NCI-H774 (cell line): ENCODE data around the gene LLGL1.
A peak's percentile ranks its signal among the peaks of the same experiment; 100 is the strongest.
"Not testable (repeated sequence)": the region's sequence is repeated elsewhere in the genome, so short reads cannot be mapped to it uniquely, and the experiment has no call there.

Source experiments
- DNase-seq: peaks from one replicate; lab custom pipeline; 2025; lab: John Stamatoyannopoulos, UW

Gene LLGL1

DNA sequence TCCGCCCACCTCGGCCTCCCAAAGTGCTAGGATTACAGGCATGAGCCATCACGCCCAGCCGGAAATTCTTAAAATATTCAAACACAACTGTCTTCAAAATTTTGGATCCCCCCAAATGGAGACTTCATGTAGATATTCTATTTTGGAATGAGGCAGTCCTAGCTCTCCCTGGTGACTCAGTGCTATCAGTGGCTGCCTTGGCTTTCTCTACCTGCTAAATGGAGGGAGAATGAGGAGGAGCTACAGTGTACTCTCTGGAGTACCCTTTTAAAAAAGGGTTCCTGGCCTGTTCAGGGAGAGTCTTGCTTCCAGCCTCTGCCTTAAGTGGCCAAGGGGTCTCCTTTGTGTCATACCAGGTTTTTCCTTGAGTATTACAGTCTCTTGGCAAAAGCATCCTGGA lies 31.0 kb upstream of the LLGL1 start:
- no peak for DNase-seq

DNA sequence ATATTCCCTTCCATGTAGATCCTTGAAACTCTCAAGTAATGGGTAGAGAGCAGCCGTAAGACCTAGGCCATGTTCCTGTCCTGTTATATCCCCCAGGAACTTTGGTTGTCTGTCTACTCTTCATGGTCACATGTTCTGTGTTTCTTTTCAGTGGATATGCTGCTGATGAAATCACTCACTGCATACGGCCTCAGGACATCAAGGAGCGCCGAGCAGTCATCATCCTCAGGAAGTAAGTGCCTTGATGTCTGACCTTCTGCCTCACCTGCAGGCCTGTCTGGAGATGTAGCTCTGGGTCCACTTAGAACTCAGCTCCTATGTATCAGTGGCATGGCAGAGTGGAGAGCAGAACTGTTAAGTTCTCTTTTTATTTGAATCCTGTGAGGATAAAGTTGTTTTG lies 30.6 kb upstream of the LLGL1 start:
- no peak for DNase-seq

DNA sequence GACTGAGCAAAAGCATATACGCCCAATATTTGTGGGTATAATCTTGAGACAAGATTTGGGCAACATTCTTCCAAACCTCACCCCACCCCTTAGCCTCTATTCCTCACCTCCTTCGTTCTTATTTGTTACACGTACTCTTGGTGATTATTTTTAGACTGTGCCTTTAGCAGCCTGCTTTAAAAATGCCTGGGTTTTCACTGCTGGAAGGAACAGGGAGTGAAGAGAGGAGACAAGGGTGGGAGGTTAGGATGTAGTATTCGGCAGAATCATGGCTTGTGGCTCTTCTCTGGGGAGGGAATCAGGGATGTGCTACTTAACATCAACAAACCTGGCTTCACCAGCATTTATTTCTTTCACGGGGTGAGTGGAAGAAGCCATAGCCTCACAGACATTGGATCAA lies 30.2 kb upstream of the LLGL1 start:
- no peak for DNase-seq

DNA sequence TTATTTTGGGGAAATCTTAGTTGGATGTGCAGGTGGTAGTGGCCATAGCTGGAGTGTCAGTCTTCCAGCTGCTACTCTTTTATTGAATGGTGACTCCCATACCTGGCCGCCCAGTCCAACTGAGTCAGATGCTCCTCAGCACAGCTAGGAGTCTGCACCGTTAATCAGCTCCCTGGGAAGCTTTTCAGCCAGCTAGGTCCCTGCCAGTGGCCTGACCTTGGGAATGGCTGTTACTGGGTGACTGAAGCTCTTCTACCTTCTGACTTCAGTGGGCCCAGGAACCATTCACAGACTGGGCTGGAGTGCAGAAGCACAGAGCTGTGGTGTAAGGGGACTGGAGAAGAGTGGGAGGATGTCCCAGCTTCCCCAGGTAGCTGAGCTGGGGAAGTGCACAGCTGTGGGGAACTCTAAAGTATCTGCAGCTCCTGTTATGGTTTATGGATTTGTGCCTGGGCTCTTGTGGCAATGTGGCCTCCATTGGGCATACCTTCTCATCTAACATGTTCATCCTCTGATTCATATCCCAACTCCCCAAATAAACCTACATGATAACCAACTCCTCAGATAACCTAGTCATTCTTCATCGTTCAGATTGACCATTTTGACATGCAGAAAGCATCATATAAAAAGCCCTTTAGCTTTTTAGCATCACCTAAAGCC lies 27.8 kb upstream of the LLGL1 start:
- no peak for DNase-seq

DNA sequence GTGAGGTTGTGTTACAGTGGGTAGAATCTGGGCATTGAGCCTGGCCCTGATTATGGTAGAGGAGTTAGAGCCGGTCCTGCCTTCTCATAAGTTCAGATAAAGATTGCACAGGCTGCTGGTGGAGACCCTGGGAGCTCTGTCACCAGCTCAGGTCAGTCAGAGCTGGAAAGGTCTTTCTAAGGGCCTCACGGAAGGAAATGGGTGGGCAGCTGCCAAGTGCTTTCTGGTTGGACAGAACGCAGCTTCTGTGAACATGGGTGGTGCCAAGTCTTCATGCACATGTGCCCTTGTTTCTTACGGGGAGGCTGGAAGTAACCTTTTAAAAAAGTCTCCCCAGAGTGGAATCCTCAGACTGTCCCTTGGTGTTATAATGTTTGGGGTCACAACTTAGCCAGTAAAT lies 26.9 kb upstream of the LLGL1 start:
- DNase-seq: no peak

DNA sequence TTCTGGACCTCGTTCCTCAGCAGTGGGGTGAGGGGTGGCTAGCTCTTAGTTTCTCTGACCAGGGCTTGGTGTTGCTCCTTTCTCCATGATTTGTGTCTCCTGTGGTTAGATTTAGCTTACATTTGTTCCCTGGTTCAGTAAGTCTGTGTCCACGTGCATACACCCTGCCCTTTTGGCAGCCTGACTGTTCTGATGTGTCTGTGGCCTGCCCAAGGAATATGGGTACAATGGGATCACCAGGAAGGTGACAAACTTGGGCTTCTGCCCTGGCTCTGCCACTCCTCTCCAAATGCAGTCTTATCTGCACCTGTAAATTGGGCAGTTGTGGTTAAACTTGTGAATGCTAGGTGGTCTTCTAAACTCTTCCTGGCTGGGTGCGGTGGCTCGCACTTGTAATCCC lies 24.3 kb upstream of the LLGL1 start:
- DNase-seq: no peak

DNA sequence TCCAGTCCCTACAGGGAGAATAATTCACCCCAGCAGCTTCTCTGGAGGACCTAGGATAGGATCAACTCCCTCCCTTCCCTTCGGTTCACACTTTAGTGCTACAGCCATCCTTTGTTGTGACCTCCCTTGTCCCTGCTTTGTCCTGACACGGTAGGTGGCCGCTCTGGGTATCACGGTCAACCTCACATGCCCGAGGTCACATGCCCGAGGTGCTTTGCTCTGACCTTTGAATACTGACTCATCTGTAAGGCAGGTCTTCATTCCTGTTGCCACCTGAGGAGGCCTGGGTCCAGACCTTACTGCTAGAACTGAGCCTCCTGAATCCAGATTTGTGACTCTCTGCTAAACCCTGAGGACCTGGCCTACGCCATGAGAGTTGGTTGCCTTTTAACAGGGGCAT lies 22.1 kb upstream of the LLGL1 start:
- no peak for DNase-seq

DNA sequence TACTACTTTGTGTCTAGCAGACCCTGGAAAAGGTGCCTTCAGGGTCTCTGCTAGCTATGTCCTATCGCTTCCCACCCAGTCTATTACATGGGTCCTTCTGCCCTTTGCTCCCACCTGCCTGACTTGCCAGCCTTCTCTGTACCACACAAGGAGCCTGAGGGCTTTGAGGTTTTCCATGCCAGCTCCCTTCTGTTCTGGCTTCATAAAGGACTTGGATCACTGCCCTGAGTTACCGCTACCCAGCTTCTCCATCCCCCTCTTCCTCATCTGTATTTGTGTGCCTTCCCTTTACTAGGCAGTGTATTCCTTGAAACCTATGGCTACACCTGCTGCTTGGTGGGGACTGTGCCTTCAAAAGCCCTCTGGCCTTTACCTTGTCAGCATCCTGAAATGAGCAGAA lies 19.6 kb upstream of the LLGL1 start:
- no peak for DNase-seq

DNA sequence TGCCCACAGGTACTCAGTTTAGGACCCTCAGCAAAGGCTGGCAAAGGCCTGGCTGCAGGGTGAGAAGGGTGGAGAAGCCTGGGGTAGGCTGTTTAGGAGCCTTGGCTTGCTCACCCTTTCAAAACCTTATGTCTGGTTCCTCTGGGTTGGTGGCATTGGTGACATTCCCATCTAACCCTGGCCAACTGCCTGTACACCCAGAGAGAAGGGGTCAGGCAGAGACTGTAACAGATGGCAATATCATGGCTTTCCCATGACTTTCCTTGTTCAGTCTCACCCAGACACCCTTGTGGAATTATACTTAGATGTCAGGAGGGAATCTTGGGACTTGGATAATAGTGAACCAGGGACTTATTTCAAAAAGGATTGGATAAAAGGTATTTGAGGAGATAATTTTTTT lies 18.5 kb upstream of the LLGL1 start:
- DNase-seq: no peak

DNA sequence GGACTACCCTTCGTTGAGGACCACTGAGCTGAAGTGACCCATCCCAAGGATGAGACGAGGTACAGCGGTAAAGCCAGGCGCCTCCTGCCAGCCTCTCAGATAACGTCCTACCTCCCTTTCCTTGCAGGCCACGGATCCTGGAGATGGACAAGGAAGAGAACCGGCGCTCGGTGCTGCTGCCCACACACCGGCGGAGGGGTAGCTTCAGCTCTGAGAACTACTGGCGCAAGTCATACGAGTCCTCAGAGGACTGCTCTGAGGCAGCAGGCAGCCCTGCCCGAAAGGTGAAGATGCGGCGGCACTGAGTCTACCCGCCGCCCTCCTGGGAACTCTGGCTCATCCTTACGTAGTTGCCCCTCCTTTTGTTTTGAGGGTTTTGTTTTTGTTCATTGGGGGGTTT lies 17.3 kb upstream of the LLGL1 start:
- DNase-seq: no peak

DNA sequence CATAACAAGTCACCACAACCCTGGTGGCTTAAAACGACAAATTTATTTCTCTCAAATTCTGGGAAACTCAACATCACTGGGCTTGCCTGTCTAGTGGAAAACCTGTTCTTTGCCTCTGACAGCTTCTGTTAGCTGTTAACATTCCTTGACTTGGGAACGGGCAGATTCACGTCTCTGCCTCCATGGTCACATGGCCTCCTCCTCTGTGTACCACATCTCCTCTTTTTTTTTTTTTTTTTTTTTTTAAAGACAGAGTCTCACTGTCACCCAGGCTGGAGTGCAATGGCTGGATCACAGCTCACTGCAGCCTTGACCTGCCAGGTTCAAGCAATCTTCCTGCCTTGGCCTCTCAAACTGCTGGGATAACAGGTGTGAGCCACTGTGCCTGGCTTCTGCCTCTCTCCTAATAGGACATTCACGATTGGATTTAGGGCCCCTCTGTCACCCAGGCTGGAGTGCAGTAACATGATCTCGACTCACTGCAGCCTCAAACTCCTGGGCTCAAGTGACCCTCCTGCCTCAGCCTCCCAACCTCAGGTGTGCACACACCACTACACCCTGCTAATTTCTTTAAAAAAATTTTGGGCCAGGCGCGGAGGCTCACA lies 11.7 kb upstream of the LLGL1 start:
- DNase-seq: no peak

DNA sequence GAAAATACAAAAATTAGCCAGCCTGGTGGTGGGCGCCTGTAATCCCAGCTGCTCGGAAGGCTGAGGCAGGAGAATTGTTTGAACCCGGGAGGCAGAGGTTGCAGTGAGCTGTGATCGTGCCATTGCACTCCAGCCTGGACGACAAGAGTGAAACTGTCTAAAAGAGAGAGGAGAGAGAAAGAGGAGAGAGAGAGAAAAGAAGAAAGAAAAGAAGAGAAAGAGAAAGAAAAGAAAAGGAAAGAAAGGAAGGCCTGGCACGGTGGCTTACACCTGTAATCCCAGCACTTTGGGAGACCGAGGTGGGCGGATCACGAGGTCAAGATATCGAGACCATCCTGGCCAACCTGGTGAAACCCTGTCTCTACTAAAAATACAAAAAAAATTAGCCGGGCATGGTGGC lies 8.5 kb upstream of the LLGL1 start:
- not testable (repeated sequence) for DNase-seq

DNA sequence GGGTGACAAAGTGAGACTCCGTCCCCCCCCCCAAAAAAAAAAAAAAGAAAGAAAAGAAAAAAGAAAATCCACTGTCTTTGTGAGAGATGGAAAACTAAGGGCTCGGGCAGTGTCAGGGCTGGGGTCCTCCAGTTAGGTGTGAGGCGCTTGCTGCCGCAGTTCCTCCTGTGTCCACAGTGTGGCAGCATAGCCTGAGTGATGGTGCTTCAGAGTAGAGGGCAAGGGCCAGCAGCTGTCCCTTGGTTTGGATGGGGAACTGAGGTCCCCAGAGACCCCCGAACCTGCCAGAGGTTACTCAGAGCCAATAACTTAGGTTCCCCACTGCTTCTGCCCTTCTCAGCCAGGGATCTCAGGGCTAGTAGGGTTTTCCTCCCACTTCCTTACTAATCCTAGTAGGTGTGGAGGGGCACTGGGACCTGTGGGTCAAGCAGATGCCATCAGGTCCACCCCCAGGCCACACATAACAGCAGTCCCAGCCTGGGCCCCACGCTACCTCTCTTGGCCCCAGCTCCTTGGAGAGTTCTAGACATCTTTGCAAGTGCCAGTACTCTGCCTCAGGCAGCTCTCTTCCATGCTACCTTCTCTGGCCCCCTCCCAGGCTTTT lies 7.9 kb upstream of the LLGL1 start:
- DNase-seq: peak; percentile 6

DNA sequence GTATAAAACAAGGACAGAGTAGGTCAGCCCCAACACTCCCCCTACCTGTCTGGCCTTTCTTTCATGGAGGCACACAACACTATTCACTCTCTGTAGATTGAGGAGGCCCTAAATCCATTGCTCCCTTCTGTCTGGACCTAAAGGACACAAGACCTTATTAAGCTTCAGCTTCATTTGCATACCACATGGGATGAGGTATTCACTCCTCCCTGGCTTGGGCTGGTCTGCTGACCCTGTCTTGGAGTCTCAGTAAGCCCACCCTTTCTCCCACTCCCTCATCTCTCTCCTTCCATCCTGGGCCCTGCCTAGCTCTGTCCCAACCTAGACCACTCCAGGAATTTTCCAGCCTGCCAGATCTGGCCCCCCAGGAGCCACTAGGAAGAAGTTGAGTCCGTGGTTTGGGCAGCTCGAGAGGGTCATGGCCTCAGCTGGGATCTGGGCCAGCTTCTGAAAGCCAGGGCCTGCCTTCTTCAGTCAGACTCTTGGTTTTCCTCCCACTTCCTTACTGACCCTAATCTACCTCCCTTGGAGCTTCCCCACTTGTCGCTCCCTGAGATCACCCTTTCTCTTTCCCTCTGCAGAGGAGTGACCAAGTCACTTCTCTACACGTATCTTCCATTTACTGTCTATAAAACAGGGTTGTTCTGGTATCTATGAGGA lies 6.5 kb upstream of the LLGL1 start:
- no peak for DNase-seq

DNA sequence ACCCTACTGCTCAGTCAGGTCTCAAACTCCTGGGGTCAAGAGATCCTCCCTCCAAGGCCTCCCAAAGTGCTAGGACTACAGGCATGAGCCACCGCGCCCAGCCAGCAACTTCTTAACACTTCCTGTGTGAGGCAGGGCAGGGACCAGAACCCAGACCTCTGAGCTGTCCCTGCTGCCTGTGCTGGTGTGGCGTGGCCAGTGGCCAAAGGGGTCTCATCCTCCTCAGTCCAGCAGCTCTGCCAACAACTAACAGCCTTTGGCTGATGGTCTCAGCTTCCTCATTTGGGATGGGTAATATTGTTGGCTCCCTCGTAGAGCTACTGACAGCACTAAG lies 1.4 kb upstream of the LLGL1 start:
- DNase-seq: no peak

DNA sequence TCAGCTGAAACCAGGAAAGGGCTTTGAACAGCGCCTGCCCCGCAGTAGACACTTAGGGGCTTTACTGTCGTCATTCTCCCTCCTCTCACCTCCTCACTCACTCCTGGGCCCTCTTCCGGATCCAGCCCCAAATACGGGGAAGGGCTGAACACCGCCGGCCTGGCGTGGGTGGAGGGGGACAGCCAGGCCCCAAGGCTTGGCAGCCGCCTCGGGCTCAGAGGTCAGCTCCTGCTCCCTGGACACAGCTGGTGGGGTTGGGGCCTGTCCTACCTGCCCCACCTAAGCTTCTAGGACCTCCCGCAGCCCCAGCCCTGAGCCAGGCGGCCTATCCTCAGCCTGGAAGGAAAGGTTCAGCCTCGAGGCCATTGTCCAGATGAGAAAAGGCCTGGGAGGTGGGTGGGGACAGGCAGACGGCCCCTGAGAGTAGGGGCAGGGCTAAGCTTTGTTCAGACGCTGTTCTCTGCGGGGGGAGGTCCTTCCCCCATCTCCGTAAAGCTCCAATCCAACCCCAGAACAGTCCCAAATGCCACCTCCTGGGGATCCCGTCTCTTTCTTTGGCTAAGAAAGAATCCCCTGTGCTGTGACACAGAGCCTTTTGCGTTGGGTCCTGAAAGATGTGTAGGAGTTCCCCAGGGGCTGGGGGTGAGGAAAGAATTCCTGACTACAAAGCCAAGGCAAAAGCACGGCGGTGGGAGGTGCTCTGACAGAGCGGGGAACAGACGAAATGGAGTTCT lies 881 bp upstream of the LLGL1 start:
- no peak for DNase-seq

DNA sequence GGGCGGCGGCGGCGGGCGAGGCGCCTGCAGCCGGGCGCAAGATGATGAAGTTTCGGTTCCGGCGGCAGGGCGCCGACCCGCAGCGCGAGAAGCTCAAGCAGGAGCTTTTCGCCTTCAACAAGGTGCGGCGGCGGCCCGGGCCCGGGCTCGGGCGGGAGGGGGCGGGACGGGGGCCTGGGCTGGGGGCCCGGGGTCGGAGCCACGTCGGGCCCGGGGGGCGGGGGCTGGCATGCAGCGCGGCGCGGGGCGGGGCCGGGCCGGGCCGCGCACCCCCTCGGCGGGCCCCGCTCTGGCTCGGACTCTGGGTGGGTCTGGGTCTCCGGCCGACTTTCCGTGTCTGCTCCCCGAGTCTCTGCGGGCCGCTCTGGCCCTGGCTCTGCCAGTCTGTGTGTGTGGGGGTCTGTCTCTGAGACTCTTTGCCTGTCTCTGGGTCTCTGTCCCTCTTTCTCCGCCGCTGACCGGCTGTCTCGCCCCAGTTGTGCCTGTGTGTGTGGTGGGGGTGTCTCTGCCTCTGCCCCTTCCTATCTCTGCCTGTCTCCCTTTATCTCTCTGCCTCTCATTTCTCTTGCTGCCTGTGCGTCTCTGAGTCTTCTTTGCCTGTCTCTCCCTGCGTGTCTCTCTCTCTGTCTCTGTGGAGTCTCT lies 328 bp downstream of the LLGL1 start:
- DNase-seq: no peak

DNA sequence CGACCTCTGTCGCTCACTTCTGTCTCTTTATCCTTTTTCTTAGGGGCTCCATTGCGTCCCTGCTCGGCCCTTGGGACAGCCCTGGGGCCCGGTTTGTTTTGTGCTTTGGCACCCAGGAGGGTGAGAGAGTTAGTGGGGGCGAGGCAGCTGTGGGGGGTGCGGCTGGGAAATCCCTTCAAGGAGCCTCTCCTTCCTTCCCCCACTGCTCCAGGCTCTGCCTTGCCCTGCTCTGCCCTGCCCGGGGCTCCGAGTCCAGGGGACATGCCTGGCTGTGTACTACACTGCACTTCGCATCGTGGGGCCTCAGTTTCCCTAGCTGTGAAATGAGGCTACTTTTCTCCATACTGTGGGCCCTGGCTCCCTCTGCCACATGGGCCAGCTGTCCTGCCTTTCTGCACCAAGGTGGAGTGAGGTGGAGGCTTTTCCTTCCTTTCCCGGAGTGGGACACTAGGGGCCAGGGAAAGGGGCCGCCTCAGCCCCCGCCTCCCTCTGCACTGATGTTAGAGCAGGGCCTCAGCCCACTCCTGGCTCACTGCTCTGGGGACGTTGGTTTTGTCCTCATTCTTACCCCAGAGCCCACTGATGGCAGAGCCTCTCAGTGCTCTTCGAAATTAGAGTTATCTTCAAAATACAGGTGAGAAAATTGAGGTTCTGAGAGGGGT lies 980 bp downstream of the LLGL1 start:
- DNase-seq: no peak

DNA sequence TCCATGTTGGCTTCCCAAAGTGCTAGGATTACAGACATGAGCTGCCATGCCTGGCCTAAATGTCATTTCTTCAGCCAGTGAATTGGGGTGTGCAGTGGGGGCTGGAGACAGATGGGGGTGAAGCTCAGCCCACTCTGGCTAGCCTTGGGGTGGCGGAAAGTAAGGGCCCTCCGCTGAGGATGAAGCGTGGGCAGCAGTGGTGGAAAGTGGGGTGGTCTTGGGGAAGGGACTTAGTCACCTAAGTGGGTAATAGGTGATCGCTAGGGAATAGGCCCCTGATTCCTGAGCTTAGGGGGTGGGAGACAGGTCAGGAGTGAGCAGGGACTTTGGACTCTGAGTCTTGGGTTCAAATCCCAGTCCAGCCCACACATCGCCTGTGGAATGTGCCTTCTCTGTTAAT lies 2.2 kb downstream of the LLGL1 start:
- DNase-seq: no peak

DNA sequence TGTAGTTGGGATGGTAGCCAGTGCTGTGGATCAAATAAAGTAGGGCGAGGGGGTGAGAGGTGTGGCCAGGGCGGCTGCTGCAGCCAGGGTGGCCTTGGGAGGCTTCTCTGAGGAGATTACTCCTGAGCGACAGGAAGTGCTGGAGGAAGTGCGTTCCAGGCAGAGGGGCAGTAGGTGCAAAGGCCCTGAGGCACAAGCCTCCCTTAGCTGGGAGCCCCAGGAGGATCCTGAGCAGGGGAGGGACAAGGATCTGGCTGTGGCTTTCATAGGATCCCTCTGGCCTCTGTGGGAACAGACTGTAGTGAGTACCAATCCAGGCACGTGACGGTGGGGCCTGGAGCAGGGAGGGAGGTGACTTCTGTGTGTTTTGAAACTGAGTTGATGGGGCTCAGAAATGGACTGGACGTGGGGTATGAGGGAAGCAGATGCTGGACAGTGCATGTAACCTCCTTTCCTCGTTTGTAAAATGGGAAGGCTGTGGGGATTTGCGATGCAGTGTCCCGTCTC lies 2.8 kb downstream of the LLGL1 start:
- no peak for DNase-seq

DNA sequence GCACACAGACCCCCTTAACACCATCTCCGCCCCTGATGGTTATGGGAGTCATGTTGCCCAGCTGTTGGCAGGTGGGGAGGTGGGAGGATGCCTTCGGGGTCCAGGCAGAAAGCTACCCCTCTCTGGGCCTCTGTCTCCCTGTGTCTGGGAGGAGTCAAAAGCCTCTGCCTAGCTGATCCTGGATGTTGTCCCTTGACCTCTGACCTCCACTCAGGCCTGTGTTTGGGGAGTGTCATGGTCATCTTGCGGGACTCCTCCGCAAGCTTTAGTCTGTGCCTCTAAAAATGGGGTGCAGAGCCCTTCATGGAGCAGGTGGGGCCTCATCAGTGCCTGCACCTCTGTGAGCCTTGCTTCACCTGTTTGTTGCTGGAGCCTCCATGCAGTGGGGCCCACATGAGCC lies 3.8 kb downstream of the LLGL1 start:
- DNase-seq: no peak

DNA sequence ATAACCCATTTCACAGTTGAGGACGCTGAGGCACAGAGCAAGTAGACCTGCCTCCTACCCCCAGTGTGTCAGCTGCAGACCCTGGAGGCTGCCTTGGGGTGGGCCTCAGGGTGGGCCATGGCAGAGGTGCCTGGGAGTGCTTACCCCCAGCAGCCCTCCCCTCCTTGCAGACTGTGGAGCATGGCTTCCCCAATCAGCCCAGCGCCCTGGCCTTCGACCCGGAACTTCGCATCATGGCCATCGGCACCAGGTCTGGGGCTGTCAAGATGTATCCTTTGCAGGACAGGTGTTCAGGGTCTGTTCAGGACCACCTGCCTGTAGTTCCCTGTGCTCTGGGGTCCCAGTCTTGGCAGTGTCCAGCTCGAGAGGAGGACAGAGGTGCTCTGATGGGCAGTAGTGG lies 4.3 kb downstream of the LLGL1 start:
- DNase-seq: no peak
